ENCODE data around the gene DMBT1.

Gene DMBT1

DNA sequence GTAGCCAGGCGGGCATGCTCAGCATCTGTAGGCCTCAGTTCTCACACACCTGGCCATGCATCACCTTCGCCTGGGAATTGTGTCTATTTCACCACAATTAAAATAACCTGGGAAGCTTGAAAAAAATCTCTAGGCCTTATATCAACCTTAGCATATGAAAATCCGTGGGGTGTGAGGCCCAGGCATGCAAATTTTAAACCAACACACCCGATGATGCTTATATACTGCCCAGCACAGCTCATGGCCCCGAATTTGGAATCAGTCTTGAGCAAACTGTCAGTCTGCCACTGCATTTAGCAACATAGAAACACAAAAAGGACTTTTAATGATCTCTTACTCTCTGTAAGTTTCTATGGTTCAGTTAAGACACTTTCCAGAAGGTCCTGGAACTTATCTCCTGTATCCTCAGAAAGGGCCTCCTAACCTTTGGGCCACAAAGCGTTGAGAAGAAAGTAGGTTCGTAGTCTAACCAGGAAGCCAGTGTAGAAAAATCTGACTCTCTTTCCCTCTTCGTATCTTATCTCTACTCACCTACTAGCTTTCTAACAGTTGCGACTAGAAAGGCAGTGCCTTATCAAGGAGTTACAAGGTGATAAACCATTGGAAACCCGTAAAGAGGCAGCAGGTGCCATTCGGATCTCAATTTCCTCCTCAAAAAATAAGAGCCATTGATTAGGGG is 12.0 kb upstream of the DMBT1 start:
- DNase-seq (ENCODE audit: low spot score) = no peak

GRCh38 chr10:122549636-122550035 is 10.9 kb upstream of the DMBT1 start:
- no peak for DNase-seq (ENCODE audit: low spot score)

GRCh38 chr10:122550427-122550826 is 10.1 kb upstream of the DMBT1 start:
- DNase-seq (ENCODE audit: low spot score) = no peak

DNA sequence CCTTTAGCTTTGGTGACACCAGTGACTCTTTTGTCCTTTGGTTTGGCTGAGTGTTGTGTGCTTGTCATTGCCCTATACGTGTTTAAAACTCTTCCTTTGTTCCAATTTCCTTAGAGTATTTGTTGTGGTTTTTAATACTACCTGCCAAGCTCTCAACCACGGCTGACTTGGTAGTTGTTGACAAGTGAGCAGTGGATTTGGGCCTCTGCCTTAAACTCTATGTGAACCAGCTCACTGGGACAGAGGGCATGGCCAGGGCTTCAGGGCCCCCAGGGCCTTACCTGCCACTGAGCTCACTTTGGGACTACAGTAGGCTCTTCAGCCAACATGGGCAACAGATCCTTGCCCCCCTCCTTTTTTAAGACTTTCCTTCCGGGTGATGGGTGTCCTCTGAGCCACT is 9.6 kb upstream of the DMBT1 start:
- DNase-seq (ENCODE audit: low spot score) = no peak

GRCh38 chr10:122551450-122551849 is 9.1 kb upstream of the DMBT1 start:
- DNase-seq (ENCODE audit: low spot score) = no peak

DNA sequence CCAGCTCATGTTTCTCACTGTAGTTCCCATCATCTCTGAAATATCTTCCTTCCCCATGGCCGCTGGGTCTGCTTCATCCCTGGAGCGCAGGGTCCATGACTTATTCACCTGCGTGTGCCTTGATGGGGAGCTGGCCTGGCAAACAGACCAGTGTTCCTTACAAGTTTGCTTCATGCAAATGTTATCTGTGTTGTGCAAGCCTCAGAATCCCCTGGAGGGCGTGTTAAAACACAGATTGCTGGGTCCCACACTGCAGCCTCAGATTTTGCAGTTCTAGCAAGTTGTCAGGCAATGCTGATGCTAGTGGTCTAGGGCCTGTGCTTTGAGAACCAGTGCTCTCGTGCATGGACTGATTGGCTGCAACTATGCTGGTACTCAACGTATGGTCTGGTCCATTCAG is 7.2 kb upstream of the DMBT1 start:
- no peak for DNase-seq (ENCODE audit: low spot score)

DNA sequence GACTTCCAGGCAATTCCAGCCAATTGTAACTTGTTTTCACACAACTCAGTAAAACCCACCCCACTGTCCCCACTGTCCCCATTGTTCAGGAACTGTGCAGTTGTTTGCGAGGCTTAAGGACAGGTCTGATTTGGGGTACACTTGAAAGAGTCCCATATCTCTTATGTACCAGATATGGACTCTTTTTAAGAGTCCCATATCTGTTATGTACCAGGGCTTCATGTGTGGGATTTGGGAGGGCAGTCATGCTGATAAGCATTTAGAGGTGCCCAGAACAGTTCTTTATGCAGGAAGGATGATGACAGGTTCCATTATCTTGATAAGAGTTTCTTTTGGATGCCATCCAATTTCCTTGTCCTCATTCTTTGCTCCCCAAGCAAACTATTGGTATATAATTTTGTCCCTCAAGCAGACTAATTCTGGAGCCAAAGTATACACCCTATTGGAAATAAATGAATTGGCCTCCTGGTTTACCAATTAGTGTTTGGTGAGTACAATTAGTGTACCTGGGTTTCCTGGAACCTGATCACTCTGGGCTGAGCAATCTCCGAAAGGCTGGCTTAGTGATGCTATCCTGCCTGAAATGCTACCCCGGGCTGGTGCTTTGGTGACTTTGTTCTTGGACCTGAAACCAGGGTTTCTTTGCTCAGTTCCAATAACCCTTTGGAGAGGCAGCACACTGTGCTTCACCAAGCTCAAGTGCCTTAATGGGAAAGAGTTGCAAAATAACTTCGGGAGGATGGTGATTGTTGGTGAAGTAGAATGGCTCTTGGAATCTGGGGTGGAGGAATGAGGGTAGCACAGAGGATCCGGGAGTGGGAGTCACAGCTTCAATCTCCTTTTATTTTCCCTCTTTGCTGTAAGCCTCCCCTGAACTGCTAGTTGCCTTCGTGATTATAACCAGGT is 6.2 kb upstream of the DMBT1 start:
- no peak for DNase-seq (ENCODE audit: low spot score)

- DNase-seq (ENCODE audit: low spot score) = no peak
Observed at GRCh38 chr10:122555442-122555841, 5.1 kb upstream of the DMBT1 start.

GRCh38 chr10:122557516-122557915 is 3.0 kb upstream of the DMBT1 start:
- DNase-seq (ENCODE audit: low spot score) = no peak

GRCh38 chr10:122558452-122558851 is 2.1 kb upstream of the DMBT1 start:
- DNase-seq (ENCODE audit: low spot score) = no peak

- no peak for DNase-seq (ENCODE audit: low spot score)
Observed at GRCh38 chr10:122559228-122559627, 1.3 kb upstream of the DMBT1 start.

DNA sequence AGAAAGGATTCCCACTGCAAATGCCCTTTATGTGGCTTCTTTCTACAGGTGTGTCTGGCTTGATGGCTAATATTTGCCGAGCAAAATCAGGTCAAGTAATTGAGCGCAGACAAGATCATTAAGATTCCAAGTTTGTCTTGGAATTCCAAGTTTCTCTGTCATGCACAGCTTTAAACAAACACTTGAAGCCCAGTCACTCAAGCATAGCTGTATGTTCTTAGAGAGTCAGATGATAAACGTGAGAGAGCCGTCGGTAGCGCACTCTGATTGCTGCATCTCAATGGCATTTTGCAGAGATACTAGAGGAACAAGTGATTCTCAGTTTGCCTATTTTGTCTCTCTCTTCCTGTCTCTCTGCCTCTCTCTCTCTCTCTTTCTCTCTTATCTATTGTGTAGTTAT is 658 bp downstream of the DMBT1 start:
- DNase-seq (ENCODE audit: low spot score) = no peak

DNA sequence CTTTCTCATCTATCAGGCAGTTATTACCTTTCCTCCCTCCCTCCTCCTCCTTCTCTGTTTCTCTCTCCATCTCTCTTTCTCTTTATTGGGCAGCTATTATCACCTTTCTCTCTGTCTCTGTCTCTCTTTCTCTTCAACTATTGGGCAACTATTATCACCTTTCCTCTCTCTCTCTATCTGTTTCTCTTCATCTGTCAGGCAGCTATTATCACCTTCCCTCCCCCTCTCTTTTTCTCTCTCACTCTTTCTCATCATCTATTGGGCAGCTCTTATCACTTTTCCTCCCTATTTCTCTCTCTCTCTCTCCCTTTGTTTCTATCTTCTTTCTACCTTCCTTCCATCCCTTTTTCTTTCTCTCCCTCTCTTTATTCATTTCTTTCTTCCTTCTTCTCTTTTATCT is 1.2 kb downstream of the DMBT1 start:
- DNase-seq (ENCODE audit: low spot score) = no peak

DNA sequence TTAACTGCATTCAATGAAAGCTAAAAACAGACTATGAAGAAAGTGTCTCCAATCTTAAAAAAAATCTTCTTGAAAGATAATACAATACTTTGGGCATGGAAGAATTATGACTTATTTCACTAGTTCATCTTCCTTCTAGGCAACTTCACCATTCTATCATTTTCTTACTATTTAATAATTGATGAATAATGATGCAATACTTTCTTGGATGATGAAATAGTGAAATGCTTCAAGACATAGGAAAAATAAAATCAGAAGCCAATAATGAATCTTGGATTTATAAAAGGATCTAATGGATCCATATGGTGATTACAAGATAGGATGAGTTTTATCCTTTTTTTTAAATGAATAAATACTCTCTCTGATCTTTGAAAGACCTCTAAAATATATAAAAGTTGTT is 4.4 kb downstream of the DMBT1 start:
- no peak for DNase-seq (ENCODE audit: low spot score)

- DNase-seq (ENCODE audit: low spot score) = peak; percentile 78
Observed at GRCh38 chr10:122565766-122566206, 5.2 kb downstream of the DMBT1 start.

- no peak for DNase-seq (ENCODE audit: low spot score)
Observed at GRCh38 chr10:122566632-122567031, 6.1 kb downstream of the DMBT1 start.

DNA sequence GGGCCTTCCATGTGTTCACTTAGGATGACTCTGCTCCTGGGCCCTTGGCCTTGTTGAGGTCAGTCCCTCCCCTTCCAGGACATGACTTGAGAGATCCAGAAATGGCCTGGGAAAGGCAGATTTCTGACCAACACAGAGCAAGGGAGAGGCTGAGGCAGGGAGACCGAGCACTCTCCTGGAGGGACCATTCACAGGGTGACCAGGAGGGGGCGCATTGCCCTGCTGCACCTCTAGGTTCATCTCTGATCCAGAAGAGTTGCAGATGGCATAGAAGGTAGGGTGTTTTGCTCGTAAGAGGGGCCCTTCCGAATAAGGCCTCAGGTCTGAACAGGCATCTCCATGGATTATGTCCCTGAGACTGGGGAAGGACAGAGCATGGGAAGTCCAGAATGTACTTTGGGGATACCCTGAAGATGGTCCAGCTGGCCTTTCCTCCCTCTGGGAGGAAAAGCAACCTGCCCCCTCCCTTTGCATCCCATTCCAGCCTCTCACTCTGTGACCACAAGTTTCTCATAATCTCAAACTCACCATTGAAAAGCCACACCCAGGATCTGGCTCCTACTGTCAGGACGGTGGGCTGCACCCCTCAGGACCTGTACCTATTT is 6.6 kb downstream of the DMBT1 start:
- DNase-seq (ENCODE audit: low spot score) = peak; percentile 32

GRCh38 chr10:122568551-122568950 is 8.0 kb downstream of the DMBT1 start:
- no peak for DNase-seq (ENCODE audit: low spot score)

GRCh38 chr10:122570920-122571319 is 10.4 kb downstream of the DMBT1 start:
- DNase-seq (ENCODE audit: low spot score) = no peak

GRCh38 chr10:122571892-122572291 is 11.3 kb downstream of the DMBT1 start:
- DNase-seq (ENCODE audit: low spot score) = no peak

- DNase-seq (ENCODE audit: low spot score) = no peak
Observed at GRCh38 chr10:122575776-122576175, 15.2 kb downstream of the DMBT1 start.

DNA sequence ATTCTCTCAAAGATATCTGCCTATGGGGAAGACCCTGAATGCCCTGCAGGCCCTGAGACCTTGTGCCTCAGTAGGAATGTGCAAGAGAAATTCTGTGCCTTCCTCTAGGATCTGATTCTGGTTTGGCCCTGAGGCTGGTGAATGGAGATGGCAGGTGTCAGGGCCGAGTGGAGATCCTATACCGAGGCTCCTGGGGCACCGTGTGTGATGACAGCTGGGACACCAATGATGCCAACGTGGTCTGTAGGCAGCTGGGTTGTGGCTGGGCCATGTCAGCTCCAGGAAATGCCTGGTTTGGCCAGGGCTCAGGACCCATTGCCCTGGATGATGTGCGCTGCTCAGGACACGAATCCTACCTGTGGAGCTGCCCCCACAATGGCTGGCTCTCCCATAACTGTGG is 15.7 kb downstream of the DMBT1 start:
- no peak for DNase-seq (ENCODE audit: low spot score)

DNA sequence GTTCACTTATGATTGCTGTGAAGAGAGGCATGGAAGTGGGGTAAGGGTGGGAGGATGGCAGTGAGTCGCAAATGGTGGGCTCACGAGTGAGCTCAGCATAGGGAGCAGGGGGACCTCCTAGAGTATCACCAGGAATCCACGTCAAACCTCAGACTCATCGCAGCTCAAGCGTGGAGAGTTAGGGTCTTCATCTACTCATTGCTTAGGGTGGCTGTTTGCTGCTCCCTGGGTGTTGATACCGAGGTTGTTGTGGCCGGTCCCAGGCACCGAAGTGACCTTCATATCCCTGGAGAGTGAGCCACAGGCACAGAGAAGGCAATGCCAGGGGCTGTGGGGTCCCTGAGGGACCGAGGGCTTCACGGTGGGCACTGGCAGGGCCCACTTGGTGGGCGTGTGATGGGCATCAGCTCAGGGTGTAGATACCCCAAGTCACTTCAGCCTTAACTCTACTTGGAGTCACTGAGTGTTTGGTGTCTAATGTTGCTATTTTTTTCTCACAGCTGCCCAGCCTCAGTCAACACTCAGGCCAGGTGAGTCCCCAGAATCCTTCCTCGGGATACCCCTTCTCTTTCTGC is 16.8 kb downstream of the DMBT1 start:
- no peak for DNase-seq (ENCODE audit: low spot score)

All from AG08395 (cell line).